HFF-Myc (cell line): ENCODE results near the gene SMCHD1.
"Not testable (repeated sequence)": the region's sequence is repeated elsewhere in the genome, so short reads cannot be mapped to it uniquely, and the experiment has no call there.

Experiments used
- DNase-seq: peaks from one replicate; pipeline ENCODE4 v3.0.0-alpha.2; 2011; ENCODE audit warnings: low read depth; ENCODE audit errors: extremely low read depth
- H3K4me3 ChIP-seq: replicated peaks from 2 replicates; pipeline ENCODE4 v1.5.1; 2011; ENCODE audit warnings: low read depth, mild to moderate bottlenecking, control low read depth, low read length
- CTCF ChIP-seq: IDR thresholded peaks from 2 replicates; pipeline ENCODE4 v1.5.1; 2012; ENCODE audit warnings: mild to moderate bottlenecking, low read depth, low read length, control low read depth; ENCODE audit errors: missing control alignments

SMCHD1 gene

DNA sequence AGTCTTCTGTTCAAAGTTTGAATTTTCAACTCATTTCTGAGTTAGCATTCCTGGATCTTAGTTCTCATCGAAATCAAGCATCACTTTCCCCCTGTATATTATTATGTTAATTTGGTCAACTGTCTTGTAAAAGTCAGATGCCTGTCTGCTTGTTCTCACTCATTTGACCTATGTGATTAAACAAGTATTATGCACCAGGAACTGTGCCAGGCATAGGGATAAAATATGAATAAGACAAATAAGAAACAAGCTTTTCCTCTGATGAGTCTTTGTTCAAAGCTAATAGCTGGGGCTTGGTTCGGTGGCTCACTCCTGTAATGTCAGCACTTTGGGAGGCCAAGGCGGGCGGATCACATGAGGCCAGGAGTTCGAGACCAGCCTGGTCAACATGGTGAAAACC is 171.5 kb downstream of the SMCHD1 start:
- DNase-seq = no peak
- H3K4me3 ChIP-seq = no peak overlapping the region
- TF ChIP-seq CTCF = no peak

- H3K4me3 ChIP-seq, DNase-seq: not testable (repeated sequence)
Observed at GRCh38 chr18:2836118-2836517, 180.6 kb downstream of the SMCHD1 start.

- not testable (repeated sequence) for H3K4me3 ChIP-seq, DNase-seq
Observed at GRCh38 chr18:2837290-2837689, 181.8 kb downstream of the SMCHD1 start.

- no peak overlapping the region for H3K4me3 ChIP-seq
- TF ChIP-seq CTCF = no peak
- DNase-seq = no peak
Observed at GRCh38 chr18:2839202-2839601, 183.7 kb downstream of the SMCHD1 start.

- no peak overlapping the region for H3K4me3 ChIP-seq
- no peak for TF ChIP-seq CTCF
- no peak for DNase-seq
Observed at GRCh38 chr18:2840521-2840920, 185.0 kb downstream of the SMCHD1 start.

GRCh38 chr18:2843146-2843545 is 187.6 kb downstream of the SMCHD1 start:
- H3K4me3 ChIP-seq = no peak overlapping the region
- TF ChIP-seq CTCF = no peak
- no peak for DNase-seq

DNA sequence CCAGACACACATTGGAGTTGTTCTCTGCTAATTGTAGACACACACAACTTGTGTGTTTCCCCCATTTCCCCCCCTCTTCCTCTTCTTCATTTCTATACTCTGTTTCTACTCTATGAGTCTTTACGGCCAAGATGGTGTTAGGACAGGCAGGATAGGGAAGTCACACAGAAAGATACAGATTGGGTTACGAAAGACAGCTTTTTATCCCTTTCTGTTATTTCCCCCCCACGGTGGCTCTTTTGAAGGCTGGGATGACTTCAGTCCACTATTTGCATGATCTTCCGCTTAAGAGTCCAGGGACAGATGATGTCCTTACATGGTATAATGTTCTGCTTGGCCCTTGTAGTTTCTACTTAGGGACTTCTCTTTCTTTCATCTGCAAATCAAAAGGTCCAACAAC is 189.6 kb downstream of the SMCHD1 start:
- DNase-seq = no peak
- no peak overlapping the region for H3K4me3 ChIP-seq
- no peak for TF ChIP-seq CTCF

GRCh38 chr18:2846636-2847316 is 191.2 kb downstream of the SMCHD1 start, which contains the start of gene EMILIN2:
Gene EMILIN2 (plus strand): TSS chr18:2847006. CDS start chr18:2847189, 183 bp downstream.
- no peak for TF ChIP-seq CTCF
- no peak for DNase-seq
- H3K4me3 ChIP-seq = peak within 1 kb of the TSS; percentile 53
